Measurements from ENCODE around the gene GLB1L.

The GLB1L gene

DNA sequence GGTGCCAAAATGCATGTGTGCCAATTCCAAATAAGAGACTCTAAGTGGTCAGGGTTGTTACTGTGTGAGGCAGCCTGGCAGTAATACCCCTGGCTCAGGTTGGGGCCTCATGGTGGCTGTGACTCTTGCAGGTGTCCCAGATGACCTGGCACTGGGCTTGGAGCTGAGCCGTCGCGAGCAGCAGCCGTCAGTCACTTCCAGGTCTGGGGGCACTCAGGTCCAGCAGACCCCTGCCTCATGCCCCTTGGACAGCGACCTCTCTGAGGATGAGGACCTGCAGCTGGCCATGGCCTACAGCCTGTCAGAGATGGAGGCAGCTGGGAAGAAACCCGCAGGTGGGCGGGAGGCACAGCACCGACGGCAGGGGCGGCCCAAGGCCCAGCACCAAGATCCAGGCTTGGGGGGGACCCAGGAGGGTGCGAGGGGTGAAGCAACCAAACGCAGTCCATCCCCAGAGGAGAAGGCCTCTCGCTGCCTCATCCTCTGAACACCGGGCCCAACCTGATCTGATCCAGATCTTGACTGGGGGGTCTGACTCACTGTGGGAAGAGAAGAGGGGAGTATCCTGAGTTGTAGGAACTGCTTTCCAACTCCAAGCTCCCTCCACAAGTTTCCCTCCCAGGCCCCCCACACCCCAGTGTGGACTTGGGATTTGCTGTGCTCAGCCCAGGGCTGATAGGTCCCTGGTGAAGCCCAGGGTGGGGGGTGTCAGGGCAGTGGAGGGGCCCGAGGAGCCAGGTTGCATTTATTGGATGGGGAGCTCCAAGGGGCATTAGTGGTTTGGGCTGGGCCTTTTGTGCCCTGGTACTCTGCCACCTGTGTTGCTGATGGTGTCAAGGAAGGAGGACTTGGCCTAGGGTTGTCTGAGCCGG is 39.5 kb upstream of the GLB1L start:
- TF ChIP-seq, protein P1, sequence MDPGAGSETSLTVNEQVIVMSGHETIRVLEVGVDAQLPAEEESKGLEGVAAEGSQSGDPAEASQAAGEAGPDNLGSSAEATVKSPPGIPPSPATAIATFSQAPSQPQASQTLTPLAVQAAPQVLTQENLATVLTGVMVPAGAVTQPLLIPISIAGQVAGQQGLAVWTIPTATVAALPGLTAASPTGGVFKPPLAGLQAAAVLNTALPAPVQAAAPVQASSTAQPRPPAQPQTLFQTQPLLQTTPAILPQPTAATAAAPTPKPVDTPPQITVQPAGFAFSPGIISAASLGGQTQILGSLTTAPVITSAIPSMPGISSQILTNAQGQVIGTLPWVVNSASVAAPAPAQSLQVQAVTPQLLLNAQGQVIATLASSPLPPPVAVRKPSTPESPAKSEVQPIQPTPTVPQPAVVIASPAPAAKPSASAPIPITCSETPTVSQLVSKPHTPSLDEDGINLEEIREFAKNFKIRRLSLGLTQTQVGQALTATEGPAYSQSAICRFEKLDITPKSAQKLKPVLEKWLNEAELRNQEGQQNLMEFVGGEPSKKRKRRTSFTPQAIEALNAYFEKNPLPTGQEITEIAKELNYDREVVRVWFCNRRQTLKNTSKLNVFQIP (CRISPR knock-in tag; IDR thresholded peaks at IDR 0.05; ENCODE audit: borderline replicate concordance, low read depth) = no peak
- TF ChIP-seq ZFP30 (CRISPR knock-in tag; IDR thresholded peaks at IDR 0.05) (no peak), ZNF565 (CRISPR knock-in tag; conservative IDR thresholded peaks at IDR 0.05; ENCODE audit: low read depth) (no peak), CSDC2 (CRISPR knock-in tag; IDR thresholded peaks at IDR 0.05) (no peak), ZNF8 (CRISPR knock-in tag; IDR thresholded peaks at IDR 0.05) (no peak), ZC3H10 (CRISPR knock-in tag; IDR thresholded peaks at IDR 0.05) (no peak), ARNTL (CRISPR knock-in tag; IDR thresholded peaks at IDR 0.05; ENCODE audit: borderline replicate concordance, low read depth) (no peak), TOX (CRISPR knock-in tag; IDR thresholded peaks at IDR 0.05; ENCODE audit: borderline replicate concordance) (no peak), TSHZ2 (CRISPR knock-in tag; IDR thresholded peaks at IDR 0.05) (no peak), OSR1 (CRISPR knock-in tag; IDR thresholded peaks at IDR 0.05) (no peak), SNAI2 (CRISPR knock-in tag; IDR thresholded peaks at IDR 0.05) (no peak), RARB (CRISPR knock-in tag; IDR thresholded peaks at IDR 0.05) (no peak), BACH2 (CRISPR knock-in tag; IDR thresholded peaks at IDR 0.05; ENCODE audit: borderline replicate concordance) (no peak), PPARA (CRISPR knock-in tag; IDR thresholded peaks at IDR 0.05; ENCODE audit: borderline replicate concordance) (no peak), ZNF70 (CRISPR knock-in tag; IDR thresholded peaks at IDR 0.05) (no peak), TCF4 (CRISPR knock-in tag; IDR thresholded peaks at IDR 0.05; ENCODE audit: borderline replicate concordance) (no peak), ESRRG (CRISPR knock-in tag; IDR thresholded peaks at IDR 0.05) (no peak)
- TF ChIP-seq, protein P2, sequence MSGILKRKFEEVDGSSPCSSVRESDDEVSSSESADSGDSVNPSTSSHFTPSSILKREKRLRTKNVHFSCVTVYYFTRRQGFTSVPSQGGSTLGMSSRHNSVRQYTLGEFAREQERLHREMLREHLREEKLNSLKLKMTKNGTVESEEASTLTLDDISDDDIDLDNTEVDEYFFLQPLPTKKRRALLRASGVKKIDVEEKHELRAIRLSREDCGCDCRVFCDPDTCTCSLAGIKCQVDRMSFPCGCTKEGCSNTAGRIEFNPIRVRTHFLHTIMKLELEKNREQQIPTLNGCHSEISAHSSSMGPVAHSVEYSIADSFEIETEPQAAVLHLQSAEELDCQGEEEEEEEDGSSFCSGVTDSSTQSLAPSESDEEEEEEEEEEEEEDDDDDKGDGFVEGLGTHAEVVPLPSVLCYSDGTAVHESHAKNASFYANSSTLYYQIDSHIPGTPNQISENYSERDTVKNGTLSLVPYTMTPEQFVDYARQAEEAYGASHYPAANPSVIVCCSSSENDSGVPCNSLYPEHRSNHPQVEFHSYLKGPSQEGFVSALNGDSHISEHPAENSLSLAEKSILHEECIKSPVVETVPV (CRISPR knock-in tag; IDR thresholded peaks at IDR 0.05) = no peak
- TF ChIP-seq, protein P3, sequence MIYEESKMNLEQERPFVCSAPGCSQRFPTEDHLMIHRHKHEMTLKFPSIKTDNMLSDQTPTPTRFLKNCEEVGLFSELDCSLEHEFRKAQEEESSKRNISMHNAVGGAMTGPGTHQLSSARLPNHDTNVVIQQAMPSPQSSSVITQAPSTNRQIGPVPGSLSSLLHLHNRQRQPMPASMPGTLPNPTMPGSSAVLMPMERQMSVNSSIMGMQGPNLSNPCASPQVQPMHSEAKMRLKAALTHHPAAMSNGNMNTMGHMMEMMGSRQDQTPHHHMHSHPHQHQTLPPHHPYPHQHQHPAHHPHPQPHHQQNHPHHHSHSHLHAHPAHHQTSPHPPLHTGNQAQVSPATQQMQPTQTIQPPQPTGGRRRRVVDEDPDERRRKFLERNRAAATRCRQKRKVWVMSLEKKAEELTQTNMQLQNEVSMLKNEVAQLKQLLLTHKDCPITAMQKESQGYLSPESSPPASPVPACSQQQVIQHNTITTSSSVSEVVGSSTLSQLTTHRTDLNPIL (CRISPR knock-in tag; IDR thresholded peaks at IDR 0.05; ENCODE audit: low read depth) = no peak
- TF ChIP-seq, protein P4, sequence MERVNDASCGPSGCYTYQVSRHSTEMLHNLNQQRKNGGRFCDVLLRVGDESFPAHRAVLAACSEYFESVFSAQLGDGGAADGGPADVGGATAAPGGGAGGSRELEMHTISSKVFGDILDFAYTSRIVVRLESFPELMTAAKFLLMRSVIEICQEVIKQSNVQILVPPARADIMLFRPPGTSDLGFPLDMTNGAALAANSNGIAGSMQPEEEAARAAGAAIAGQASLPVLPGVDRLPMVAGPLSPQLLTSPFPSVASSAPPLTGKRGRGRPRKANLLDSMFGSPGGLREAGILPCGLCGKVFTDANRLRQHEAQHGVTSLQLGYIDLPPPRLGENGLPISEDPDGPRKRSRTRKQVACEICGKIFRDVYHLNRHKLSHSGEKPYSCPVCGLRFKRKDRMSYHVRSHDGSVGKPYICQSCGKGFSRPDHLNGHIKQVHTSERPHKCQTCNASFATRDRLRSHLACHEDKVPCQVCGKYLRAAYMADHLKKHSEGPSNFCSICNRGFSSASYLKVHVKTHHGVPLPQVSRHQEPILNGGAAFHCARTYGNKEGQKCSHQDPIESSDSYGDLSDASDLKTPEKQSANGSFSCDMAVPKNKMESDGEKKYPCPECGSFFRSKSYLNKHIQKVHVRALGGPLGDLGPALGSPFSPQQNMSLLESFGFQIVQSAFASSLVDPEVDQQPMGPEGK (CRISPR knock-in tag; IDR thresholded peaks at IDR 0.05; ENCODE audit: borderline replicate concordance) = no peak
- ATAC-seq = no peak

DNA sequence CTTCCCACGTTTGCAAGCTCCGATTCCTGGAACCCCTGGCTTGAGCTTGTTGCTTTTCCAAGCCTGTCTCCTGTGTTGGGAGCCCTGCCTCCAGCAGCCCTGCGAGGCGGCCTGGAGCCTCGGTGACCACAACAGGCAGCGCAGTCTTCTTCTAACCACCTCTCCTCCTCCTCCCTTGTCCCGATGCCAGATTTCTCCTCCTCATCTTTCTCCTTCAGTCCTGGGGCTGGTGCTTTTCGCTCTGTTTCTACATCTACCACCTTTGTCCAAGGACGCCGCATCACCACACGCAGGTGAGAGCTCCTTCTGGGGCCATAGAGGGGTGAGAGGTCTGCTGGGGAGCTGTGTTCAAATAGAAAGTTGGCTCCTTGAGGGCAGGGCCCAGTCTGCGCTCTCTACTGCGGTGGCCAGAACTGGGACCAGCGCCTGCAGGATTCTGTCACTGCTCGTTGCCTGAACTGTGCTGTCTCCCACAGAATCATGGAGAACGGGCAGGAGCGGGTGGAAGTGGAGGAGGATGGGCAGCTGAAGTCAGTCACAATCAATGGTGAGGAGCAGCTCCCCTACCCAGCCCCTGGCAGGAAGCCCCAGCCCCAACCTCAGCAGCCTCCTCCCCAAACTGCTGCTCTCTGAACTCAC is 37.8 kb upstream of the GLB1L start:
- ATAC-seq = no peak
- TF ChIP-seq ZNF565 (CRISPR knock-in tag; conservative IDR thresholded peaks at IDR 0.05; ENCODE audit: low read depth) = no peak
- no peak for TF ChIP-seq TCF4 (CRISPR knock-in tag; IDR thresholded peaks at IDR 0.05; ENCODE audit: borderline replicate concordance)
- TF ChIP-seq BACH2 (CRISPR knock-in tag; IDR thresholded peaks at IDR 0.05; ENCODE audit: borderline replicate concordance) = no peak
- no peak for TF ChIP-seq TSHZ2 (CRISPR knock-in tag; IDR thresholded peaks at IDR 0.05)
- TF ChIP-seq, protein P4 (CRISPR knock-in tag; IDR thresholded peaks at IDR 0.05; ENCODE audit: borderline replicate concordance) = no peak
- no peak for TF ChIP-seq CSDC2 (CRISPR knock-in tag; IDR thresholded peaks at IDR 0.05)
- no peak for TF ChIP-seq ZC3H10 (CRISPR knock-in tag; IDR thresholded peaks at IDR 0.05)
- TF ChIP-seq, protein P3 (CRISPR knock-in tag; IDR thresholded peaks at IDR 0.05; ENCODE audit: low read depth) = no peak
- TF ChIP-seq ZFP30 (CRISPR knock-in tag; IDR thresholded peaks at IDR 0.05) = no peak
- no peak for TF ChIP-seq TOX (CRISPR knock-in tag; IDR thresholded peaks at IDR 0.05; ENCODE audit: borderline replicate concordance)
- TF ChIP-seq PPARA (CRISPR knock-in tag; IDR thresholded peaks at IDR 0.05; ENCODE audit: borderline replicate concordance) = no peak
- TF ChIP-seq ARNTL (CRISPR knock-in tag; IDR thresholded peaks at IDR 0.05; ENCODE audit: borderline replicate concordance, low read depth) = no peak
- TF ChIP-seq ZNF8 (CRISPR knock-in tag; IDR thresholded peaks at IDR 0.05) = no peak

Data from SK-N-SH treated with all-trans-retinoic acid at 6 μM for 48 hours (cell line).